HK-2 (cell line): Measurements from ENCODE around the gene MKLN1.
"Not testable (repeated sequence)": the region's sequence is repeated elsewhere in the genome, so short reads cannot be mapped to it uniquely, and the experiment has no call there.

Source experiments
- DNase-seq: peaks from one replicate; pipeline ENCODE4 v3.0.0-alpha.2; 2018; ENCODE audit not compliant: unreplicated experiment

The MKLN1 gene

DNA sequence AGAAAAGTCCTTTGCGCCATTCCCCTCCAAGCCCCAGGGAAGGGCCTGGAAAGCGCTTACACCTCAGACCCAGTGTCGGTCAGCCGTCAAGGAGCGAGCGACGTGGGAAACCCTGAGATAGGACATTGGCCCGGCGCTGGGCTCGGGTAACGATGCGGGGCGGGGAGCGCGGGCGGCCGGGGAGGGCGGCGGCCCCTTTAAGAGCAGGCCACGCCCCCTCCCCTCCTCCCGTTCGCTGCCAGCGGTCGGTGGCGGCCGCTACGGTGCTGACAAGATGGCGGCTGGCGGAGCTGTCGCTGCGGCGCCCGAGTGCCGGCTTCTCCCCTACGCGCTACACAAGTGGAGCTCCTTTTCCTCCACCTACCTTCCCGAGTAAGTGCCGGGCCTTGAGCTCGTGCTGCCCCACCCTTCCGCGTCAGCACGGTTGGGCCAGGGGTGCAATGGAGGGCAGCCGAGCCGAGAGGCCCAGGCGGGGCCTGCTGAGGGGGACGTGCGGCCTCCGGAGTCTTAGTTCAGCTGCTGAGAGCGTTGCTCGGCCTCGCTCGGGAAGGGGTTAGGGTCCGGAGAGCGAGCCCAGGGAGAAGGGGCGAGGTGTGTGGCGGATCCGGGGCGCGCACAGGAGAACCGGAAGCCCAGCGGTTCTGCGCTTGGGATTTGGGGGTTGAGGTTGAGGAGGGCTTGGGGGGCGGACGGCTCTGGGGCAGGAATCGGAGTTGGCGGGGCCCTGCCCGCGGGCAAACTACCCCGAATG, at the start of gene MKLN1:
MKLN1 (plus strand) TSS at position 251 of the 751 bp plus-strand sequence; CDS start at position 275, 24 bp downstream.
- DNase-seq, result peak; percentile 86

DNA sequence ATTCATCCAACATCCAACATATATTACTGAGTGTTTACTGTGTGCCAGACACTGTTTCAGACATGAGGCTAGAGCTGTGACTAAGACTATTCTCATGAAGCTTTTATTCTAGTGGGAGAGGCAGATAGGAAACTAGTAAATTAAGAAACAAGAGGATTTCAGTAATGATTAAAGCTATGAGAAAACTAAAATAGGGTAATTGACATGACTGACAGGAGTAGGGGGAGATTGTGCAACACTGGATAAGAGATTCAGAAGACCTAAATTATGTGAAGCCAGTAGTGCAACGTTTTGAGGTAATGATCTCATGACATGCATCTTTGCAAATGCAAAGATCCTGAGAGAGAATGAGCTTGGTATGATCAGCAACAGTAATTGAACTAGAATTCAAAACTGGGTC, 48.6 kb upstream of the MKLN1 start:
- DNase-seq, result no peak

DNA sequence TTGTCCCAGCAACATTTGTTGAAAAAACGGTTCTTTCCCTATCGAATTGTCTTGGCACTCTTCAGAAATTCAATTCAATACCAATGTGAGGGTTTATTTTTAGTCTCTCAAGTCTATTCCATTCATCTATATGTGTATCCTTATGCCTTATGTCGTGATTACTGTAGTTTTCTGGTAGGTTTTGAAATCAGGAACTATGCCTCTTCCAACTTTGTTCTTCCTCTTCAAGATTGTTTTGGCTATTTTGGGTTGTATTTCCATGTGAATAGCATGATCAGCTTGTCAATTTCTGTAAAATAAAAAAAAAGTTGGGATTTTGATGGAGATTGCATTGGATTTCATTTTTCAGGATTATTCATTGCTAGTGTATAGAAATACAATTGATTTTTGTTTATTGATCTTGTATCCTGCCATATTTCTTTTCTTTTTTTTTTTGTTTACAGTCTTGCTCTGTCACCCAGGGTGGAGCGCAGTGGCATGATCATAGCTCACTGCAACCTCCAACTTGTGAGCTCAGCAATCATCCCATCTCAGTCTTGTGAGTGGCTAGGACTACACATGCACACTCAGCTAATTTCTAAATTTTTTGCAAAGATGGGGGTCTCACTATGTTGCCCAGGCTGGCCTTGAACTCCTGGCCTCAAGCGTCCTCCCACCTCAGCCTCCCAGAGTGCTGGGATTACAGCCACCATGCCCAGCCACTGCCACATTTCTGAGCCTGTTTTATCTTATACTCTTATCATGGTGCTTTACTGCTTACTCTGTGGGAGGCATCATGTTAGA, 46.2 kb upstream of the MKLN1 start:
- DNase-seq, result no peak

DNA sequence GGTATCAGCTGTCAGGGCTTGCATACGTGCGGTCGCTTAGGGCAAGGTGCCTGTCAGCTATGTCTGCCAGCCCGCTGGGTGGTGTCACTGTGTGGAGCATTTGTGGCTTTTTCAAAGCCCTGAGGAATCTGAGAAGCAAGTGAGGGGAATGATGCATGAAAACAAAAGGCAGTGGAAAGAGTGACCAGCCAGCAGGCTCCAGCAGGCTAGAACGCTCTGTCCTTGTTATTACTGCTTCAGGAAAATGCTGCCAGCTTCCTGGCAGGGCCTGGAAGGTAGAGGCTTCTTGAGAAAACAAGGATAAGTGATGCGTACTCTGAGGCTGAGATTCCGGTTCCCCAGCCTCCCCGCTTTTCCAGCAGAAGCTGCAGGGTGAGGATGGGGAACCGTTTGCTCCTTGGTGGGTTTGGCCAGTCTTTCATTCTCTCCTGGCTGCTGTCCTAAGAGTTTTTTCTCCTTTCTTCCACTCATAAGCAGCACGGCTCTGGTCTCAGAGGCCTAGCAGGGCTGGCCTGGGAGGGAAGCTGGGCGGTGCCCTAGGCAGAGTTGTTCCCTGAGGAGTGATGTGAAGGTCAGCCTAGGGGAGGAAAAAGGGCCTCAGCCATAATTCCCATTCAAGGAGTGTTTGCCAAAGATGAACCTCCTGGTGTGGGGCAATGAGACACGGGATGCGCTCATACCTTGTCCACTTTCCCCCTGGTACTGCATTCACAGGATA, 42.8 kb upstream of the MKLN1 start:
- peak; percentile 20 for DNase-seq

DNA sequence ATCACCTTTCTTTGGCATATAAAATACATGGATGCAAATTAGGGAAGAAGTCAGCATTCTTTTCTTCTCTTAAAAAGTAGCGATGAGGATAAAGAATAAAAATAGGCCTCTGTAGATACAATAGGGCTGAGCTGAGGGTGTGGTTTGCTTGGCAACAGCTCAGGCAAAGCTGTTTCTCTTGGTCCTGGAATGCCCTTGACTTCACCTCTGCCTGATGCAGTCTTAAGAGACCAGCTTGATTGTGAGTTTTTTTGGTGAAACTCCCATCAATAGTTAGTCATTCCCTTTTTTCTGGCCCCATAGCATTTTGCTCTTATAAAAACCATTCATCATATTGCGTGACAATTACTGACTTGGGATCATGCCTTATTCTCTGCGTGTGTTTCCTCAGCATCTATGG, 42.1 kb upstream of the MKLN1 start:
- no peak for DNase-seq

DNA sequence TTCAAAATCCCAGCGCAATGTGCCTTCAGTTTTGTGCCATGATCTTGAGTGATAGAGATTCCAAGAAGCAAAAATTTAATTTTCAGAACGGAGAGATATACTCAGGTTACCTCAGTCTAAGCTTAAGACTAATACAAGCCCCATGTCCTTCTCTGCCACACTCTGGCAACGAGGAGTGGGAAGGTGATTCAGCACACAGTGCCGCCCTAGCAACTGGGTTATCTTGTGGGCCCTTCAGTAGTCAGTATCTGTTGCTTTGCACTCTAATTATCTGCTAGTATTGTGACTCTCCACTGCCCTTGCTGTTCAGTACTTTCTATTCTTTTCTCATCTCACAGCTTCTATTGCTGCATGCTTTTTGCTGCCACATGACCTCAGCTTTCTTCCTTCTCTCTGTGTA, 39.2 kb upstream of the MKLN1 start:
- no peak for DNase-seq

DNA sequence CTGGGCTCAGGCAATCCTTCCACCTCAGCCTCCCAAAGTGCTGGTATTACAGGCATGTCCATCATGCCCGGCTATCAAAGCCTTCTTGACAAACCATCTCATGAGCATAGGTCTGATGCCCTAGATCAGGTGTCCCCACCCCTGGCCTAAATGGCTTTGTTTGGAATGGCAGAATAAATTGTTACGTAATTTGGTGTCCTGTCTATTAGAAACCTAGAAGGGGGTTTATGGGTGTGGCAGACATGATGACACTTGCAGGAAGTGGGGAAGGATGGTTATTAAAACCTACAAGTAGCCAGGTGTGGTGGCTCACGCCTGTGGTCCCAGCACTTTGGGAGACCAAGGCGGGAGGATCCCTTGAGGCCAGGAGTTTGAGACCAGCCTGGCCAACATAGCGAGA, 38.6 kb upstream of the MKLN1 start:
- DNase-seq, result no peak

DNA sequence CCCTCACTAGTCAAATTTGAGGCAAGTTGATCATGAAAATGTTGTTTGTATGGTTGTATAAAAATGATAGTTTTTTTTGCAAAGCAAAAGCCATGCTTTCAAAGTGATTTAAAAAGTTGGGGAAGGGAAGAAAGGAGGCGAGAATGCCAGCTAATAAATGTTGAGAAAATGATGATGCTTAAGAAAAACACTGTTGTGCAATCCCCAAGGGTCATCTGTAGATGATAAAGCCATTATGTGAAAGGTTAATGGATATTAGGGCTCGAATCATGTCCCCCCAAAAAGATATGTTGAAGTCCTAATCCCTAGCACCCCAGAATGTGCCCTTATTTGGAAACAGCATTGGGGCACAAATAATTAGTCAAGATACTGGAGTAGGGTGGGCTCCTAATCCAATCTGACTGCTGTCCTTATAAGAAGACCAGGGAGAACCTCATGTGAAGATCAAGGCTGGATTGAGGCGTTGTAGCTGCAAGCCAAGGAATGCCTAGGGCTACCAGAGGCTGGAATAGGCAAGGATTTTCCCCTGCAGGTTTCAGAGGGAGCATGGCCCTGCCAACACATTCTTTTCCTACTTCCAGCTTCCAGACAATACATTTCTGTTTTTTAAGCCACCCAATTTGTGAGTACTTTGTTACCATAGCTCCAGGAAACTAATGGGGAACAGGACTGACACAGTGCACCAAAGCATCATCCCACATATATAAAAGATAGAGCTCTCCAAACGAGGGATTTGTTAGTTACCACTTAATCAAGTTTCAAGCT, 35.4 kb upstream of the MKLN1 start:
- no peak for DNase-seq

DNA sequence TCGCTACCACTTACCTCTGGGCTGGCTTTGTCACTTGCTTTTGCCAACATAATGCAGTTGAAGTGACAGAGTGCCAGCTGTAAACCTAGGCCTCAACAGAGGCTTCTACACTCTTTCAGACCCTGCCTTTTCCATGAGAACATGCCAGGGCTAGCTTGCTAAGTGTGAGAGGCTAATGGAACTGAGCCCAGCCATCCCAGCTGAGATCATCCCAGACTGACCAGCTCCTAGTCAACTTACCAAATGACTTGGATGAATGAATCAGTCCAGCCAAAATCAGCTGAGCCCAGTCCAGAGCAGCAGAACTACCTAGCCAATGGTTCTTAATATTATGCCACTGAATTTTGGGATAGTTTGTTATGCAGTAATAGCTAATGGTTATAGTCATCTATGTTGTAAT, 34.7 kb upstream of the MKLN1 start:
- no peak for DNase-seq

DNA sequence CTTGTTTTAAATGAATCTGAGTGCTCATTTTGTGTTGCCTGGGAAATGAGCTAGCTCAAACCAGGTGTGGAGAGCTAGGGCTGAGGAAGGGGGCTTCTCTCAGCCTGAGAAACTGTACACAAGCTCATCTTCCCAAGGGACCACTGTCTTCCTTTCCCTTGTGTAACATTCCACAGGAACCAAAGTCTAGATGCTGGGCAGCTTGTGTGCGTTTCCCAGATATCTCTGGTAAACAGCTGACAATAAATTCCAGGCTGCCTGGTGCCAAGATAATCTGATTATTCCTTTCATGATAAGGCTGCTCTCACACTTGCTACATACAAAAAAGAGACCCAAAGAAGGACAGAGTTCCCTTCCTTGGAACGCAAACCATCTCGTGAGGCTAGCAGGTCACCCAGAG, 33.1 kb upstream of the MKLN1 start:
- DNase-seq, result no peak

DNA sequence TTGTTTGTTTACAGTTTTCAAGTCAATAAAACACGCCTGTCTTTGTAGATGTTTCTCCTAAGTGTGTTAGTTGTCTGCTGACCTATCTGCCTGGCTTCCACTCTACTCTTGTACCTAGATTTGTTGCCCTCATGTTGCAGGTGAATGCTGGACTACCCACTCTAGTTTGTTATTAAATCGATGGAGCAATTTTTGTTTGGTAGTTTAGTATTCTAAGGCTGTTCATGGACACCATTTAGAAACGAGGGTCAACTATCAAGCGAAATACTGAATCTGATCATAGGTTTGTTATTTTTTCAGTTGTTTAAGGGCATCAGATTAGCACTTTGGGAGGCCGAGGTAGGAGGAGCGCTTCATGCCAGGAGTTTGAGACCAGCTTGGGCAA, 29.1 kb upstream of the MKLN1 start:
- DNase-seq, result no peak

DNA sequence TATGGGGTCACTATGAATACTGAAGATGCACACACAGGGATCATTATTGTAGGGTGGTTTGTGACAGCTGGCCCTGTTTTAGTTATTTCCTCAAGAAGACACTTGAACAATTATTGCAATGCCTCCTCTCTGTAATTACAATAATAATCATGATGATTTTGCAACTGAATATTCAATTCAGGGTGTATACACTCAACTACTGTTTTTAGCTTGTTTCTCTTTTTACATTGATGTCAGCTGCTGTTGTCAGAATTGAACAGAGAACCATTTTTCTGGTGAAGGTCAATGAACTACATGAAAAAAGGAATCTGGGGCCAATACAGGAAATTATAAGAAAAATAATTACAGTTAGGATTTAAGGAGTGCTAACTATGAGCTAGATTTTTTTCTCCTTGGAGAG, 28.6 kb upstream of the MKLN1 start:
- DNase-seq, result no peak

DNA sequence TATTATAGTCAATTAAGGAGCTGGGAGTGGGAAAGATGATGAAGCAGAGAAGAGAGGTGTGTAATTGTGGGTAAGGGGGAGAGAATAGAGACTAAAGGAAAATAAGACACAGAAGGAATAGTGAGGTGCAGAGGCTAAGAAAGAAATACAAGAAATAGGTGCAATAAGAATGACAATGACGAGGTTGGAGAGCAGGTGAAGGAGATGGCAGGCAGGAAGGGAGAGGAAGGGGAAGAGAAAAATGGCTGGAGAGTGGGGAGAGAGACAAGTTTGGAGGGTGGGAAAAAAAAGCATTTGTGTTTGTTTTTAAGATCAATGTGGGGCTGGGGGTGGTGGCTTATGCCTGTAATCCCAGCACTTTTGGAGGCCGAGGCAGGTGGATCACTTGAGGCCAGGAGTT, 27.6 kb upstream of the MKLN1 start:
- no peak for DNase-seq

DNA sequence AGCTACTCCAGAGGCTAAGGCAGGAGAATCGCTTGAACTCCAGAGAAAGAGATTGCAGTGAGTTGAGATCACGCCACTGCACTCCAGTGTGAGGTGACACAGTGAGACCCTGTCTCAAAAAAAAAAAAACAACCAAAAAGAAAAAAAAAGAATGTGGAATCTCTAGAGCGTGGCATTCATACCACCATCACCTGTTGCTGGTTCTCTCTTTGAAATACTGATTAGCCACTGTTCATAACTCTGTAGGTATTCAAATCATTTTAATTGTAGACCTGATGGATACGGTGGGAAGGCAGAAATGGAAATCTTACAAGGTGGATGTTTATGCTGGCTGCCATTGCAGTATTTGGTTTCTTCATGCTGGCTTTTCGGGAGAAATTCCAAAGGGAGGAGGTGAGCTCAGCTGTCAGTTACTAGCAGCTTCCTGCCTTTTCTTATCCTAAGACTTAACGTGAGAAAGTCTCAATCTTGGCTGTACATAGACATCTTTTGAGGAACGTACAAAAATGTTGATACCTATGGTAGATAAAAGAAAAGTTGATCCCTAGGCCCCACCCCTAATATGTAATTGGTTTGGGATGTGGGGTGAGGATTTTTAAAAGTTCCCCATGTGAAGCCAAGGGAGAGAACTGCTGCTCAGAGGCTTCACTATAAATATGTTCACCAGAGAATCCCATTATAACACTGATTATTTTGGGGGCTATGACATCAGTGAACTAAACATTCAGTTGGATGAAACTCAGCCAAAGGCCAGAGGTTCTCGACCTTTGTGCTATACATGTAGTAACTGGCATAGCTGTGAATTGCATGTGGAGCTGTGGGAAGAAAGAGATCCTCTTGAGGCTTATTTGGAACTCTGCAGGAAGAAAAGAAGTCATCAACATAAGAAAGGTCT, 26.9 kb upstream of the MKLN1 start:
- no peak for DNase-seq

DNA sequence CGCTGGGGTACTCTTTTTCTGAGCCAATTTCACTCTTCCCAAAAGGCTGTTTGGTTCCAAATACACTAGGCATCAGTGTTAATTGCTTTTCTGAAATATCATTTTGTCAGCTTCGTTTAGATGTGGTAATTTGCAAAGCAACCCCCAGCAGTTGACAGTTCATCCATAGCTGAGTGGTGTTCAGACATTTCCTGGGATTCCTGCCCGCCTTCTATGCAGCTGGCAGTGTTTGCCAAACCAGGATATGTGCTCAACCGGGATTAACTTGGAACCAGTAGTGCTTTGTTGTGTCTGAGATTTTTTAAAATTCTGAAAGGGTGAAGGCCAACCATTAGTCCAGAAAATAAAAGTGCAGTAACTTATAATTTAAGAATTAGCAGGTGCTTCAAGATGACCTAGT, 25.2 kb upstream of the MKLN1 start:
- DNase-seq, result no peak

DNA sequence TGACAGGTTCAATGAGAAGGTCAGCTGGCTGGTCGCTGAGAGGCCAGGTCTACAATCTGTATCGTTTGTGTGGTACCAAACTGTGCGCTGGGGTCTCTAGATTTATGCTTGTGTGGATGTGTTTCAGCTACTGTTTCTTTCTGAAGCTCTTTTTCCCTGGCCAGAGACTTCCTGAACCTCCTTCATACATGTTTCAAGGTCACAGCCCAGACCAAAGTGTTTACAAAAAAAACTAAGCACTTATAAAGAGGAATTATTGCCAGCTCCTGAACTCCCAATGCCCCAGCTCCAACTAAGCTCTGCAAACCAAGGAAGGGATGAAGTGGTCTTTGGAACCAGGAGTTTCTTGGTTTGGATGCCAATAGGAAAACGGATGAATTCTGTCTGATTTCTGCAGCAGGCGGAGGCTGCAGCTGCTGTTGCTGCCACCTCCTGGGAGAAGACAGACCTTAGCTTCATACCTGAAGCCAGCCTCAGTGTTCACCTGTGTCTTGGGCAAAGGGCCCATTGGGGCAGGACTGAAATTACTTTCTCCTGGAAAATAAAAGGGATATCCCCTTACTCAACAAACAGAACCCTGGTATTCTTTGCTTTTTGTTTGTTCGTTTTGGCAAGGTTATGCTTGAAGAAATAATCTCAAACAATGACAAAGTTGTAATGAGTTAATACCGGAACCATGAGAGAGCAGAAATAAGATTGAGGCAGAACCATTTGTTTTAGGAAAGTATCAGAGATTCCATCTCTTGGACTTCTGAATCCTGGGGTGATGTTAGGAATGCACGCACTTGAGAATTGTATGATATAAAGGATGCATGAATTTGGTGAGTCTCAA, 24.6 kb upstream of the MKLN1 start:
- peak; percentile 4 for DNase-seq

DNA sequence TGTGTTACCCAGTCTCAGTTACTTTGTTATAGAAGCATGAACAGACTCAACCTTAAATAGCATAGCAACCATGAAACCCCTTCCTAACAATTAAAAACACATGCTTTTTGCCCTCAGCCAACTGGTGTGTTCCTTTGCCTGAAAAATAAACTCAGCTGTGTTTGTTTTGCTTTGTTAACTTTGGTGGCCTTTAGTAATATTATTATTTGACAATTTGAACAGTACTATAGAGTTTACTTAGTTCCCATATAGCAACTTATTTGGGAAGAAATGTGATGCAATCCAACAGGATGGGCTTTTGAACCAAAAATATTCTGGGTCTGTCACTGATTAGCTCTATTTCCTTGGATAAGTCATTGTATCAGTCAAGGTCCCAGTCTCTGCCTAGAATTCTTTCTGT, 22.5 kb upstream of the MKLN1 start:
- DNase-seq, result no peak

DNA sequence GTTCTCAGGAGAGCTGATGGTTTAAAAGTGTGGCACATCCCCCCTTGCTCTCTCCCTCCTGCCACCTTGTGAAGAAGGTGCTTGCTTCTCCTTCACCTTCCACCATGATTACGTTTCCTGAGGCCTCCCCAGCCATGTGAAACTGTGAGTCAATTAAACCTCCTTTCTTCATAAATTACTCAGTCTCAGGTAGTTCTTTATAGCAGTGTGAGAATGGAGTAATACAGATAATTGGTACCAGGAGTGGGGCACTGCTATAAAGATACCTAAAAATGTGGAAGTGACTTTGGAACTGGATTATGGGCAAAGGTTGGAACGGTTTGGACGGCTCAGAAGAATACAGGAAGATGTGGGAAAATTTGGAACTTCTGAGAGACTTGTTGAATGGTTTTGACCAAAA, 21.6 kb upstream of the MKLN1 start:
- DNase-seq, result not testable (repeated sequence)

DNA sequence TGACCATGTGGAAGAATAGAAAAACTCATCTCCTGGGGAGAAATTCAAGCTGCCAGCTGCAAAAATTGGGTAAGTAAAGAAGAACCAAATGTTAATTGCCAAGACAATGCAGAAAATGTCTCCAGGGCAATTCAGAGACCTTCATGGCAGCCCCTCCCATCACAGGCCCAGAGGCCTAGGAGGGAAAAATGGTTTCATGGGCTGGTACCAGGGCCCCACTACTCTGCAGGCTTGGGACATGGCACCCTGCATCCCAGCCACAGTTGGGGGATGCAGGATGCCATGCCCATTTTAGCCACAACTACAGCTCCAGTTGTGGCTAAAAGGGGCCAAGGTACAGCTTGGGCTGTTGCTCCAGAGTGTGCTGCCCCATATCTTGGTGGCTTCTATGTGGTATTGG, 20.9 kb upstream of the MKLN1 start:
- no peak for DNase-seq

DNA sequence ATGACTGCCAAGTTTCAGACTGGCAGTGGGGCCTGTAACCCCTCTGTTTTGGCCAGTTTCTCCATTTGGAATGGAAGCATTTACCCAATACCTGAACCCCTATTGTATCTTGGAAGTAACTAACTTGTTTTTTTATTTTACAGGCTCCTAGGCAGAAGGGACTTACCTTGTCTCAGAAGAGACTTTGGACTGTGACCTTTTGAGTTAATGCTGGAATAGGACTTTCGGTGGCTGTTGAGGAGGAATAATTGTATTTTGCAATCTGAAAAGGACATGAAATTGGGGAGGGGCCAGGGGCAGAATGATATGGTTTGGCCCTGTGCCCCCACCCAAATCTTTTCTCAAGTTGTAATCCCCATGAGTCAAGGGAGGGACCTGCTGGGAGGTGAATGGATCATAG, 20.0 kb upstream of the MKLN1 start:
- no peak for DNase-seq
